ENCODE results near the gene COMP.

GRCh38 chr19:18765224-18765623 is 25.9 kb downstream of the COMP start:
- TF ChIP-seq POLR2A (IDR thresholded peaks at IDR 0.05; ENCODE audit: low read depth, low read length) (no peak), NFXL1 (IDR thresholded peaks at IDR 0.05; ENCODE audit: borderline replicate concordance) (no peak), CTCF (IDR thresholded peaks at IDR 0.05 in 2 of 3, conservative IDR thresholded peaks at IDR 0.05 in 1 of 3; ENCODE audit: control insufficient read depth in 2 of 3, extremely low read depth in 1 of 3, insufficient read depth in 1 of 3, low read depth in 3 of 3, low read length in 3 of 3) (no peak), SUZ12 (IDR thresholded peaks at IDR 0.05; ENCODE audit: unreplicated experiment) (no peak), FOXM1 (IDR thresholded peaks at IDR 0.05; ENCODE audit: low read depth, low read length) (no peak), FOS (IDR thresholded peaks at IDR 0.05; ENCODE audit: borderline replicate concordance, extremely low read depth, insufficient read length) (no peak), SPI1 (IDR thresholded peaks at IDR 0.05; ENCODE audit: borderline replicate concordance, insufficient read depth, low read depth, low read length) (peak; percentile 41; the same call in 1 of the 2 replicates), SRF (IDR thresholded peaks at IDR 0.05; ENCODE audit: low read depth in 2 of 2, low read length in 2 of 2) (no peak), ATF2 (IDR thresholded peaks at IDR 0.05; ENCODE audit: low read length) (no peak), YY1 (IDR thresholded peaks at IDR 0.05; ENCODE audit: low read depth, low read length) (no peak), ZNF274 (IDR thresholded peaks at IDR 0.05; ENCODE audit: insufficient read depth, insufficient read length) (no peak)

All from GM12878 (cell line).